GM10847 (cell line): Measurements from ENCODE around the gene BNIPL.

Source experiments
- POLR2A ChIP-seq: IDR thresholded peaks from 2 replicates; pipeline ENCODE4 v1.6.1; 2011; ENCODE audit not compliant: insufficient read length; ENCODE audit errors: extremely low read depth

The BNIPL gene

DNA sequence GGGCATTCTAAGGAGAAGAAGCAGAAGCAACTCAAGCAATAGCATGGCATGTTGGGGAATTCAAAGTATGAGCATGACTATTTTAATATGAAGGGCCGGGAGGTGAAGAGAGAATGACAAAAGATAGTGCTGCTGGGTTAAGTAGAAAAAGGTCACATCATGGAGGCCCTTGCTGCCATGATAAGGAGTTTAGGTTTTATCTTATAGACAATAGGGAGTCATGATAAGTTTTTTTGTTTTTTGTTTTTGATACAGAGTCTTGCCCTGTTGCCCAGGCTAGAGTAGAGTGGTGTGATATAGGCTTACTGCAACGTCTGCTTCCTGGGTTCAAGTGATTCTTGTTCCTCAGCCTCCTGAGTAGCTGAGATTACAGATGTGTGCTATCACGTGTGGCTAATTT, 3.1 kb downstream of the BNIPL start:
- no peak for TF ChIP-seq POLR2A

- TF ChIP-seq POLR2A, result no peak
Observed at GRCh38 chr1:151043163-151043562, 6.8 kb downstream of the BNIPL start.

DNA sequence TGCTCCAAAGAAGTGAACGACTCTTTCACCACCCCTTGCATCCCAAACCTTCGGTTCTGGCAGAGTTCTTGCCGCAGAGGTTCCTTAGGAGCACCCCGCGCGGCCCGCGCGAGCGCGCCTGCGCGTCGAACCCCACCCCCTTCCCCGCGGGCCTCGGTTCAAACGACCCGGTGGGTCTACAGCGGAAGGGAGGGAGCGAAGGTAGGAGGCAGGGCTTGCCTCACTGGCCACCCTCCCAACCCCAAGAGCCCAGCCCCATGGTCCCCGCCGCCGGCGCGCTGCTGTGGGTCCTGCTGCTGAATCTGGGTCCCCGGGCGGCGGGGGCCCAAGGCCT, 11.2 kb downstream of the BNIPL start, which contains the start of gene C1orf56:
Gene C1orf56 (plus strand): TSS at position 161 of the 334 bp plus-strand sequence. CDS start 97 bp downstream, at position 258.
- peak; percentile 35 for TF ChIP-seq POLR2A

DNA sequence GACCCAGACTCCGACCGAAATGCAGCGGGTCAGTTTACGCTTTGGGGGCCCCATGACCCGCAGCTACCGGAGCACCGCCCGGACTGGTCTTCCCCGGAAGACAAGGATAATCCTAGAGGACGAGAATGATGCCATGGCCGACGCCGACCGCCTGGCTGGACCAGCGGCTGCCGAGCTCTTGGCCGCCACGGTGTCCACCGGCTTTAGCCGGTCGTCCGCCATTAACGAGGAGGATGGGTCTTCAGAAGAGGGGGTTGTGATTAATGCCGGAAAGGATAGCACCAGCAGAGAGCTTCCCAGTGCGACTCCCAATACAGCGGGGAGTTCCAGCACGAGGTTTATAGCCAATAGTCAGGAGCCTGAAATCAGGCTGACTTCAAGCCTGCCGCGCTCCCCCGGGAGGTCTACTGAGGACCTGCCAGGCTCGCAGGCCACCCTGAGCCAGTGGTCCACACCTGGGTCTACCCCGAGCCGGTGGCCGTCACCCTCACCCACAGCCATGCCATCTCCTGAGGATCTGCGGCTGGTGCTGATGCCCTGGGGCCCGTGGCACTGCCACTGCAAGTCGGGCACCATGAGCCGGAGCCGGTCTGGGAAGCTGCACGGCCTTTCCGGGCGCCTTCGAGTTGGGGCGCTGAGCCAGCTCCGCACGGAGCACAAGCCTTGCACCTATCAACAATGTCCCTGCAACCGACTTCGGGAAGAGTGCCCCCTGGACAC, 11.7 kb downstream of the BNIPL start:
- no peak for TF ChIP-seq POLR2A

GRCh38 chr1:151048645-151049032, 12.3 kb downstream of the BNIPL start:
- TF ChIP-seq POLR2A, result no peak

- TF ChIP-seq POLR2A, result no peak
Observed at GRCh38 chr1:151049458-151049857, 13.1 kb downstream of the BNIPL start.

DNA sequence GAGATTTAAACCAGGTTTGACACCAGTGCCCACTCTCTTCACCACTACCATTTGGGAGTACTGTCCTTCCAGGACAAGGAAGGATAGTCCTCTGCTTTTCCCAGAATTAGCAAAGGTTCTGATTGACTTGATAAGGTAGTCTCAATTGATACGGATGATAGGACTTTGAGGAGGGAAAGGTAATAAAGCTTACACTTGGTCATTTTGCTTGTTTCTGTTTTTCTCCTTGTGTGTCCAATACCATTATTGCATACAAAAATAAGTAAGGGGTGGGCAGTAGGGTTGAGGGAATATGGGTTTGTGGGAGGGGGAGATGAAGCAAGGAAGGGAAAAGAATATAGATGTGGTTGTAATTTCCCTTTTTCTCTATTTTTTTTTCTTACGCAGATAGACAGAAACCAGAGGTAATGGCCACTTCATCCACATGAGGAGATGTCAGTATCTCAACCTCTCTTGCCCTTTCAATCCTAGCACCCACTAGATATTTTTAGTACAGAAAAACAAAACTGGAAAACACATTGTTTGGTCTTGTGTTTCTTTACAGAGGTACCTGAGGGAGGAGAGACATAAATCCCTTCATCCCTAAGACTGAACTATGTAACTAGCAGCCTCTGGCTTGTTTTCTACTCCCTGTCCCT, 13.8 kb downstream of the BNIPL start:
- TF ChIP-seq POLR2A, result no peak

DNA sequence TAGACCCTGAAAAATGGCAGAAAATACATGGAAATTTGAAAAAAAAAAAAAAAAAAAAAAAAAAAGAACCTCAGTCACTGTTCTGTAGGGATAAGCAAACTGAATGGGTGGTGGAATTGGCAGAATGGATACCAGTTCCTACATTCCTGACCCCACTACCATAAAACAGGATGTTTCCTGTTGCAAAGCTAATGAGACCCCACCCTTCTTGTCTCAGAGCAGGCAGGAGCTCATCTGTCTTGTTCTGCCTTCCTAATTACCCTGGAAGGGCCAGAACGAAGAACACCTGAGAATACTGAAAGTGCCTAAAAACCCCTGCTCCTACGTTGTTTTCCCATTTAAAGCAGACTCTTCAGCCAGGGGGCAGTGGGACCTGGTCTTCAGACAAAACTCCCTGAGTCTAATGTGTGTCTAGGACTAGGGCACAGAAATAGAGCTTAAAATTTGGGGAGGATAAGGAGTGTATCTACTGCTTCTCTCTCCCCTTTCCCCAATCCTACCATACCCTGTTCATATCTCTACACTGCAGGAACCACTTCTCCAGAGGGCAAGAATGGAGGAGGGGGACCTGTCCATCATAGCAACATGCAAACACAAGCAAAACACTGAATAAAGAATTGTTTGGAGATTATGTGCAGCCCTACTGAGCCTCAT, 15.1 kb downstream of the BNIPL start:
- no peak for TF ChIP-seq POLR2A

DNA sequence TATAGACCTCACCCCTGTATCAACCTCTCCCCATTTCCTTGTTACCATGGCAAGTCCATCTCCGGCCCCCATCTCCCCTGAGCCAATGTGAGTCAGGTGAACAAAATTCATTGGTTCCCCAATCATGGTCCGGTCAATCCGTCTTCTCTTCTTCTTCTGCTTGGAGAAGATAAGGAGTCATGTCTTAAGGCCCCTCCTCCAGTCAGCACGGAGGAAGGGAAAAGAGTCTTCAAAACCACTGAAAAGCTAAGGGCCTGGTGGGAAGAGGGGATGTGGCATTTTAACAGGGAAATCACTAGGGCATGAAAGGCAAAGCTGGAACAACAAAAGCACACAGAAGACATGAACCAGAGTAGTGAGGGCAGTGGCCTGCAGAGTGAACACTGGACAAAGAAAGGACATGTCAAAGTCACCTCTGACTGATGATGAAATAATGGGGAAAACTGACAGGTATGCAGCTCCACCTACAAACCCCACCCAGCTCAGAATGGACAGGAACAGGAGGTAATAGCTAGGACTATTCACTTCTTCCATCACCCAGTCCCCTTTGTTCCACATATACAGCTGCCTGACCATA, 18.7 kb downstream of the BNIPL start:
- no peak for TF ChIP-seq POLR2A

DNA sequence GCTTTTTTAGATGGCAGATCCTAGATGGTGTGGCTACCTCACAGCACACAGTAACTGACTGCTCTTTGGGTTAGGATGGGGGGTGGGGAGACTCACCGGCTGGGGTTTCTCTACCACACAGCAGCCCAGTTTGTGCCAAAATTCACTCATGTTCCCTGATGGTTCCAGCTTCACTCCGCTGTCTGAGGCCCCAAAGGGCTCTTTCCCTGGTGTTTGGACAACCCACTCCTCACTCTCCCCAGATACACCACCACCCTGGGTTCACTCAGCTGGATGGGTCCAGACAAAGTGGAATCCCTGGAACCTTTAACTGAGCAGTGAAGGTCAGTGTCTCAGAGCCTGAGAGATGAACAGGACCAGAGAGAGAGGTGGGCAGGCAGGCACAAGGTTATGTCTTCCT, 19.2 kb downstream of the BNIPL start:
- no peak for TF ChIP-seq POLR2A

GRCh38 chr1:151056149-151056548, 19.8 kb downstream of the BNIPL start:
- no peak for TF ChIP-seq POLR2A

DNA sequence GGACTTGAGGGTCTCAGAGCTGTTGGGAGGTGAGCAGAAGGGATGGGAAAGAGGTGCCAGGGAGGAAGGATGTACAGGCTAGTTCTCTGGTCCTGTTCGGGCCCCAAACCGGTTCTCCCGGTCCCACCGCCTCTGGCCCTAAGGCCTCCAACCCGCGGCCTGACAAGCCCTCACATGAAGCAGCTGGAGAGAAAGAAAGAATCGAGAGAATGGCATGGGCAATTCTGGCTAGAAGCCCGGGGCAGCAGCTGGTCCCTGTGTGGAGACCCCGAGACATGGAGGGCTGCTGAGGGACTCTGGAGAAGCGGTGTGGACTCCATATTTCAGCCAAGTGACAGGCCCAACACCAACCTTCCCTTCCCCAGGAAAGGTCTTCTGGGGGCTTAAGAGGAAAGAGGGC, 22.3 kb downstream of the BNIPL start:
- no peak for TF ChIP-seq POLR2A

DNA sequence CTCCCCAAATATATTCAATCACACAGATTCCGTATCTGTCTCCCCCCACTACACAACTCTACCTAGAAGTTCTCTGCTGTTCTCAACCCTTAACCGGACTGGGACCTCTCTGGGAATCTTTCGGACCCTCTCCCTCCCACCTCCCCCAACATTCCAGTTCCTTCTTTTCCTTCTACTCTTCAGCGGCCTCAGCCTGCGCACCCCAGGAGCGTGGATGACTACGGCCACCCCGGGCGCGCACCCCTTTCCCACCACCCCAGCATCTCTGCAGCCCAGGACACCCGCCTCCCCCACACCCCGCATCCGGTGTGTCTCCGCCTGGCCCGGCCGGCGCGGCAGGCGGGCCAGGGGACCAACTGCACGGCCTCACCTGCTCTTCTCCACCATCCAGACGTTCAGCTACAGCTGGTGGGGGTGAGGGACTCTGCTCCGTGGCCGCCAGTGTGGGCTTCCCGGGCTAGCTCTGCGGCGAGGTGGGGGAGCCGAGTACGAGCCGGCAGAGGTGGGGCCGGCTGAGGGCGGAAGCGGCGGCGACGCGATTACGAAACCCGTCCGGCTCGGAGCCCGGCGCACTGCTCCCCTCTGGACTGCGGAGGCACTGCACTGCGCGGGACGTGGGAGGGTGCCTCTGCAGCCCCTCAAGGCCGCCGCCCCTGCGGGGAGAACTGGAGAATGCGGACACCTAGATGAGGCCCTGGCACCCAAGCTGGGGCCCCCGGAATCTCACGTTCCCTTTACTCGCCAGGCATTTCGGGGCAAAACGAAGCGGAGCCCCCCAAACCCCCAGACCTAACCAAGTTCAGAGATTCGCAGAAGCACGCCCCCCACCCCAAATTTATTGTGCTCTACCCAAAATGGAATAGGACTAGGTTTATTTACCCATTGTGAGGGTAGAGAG, 23.0 kb downstream of the BNIPL start, which contains the start of gene CDC42SE1:
Gene CDC42SE1 (minus strand): TSS at position 514 of the 898 bp plus-strand sequence. CDS start 3,892 bp downstream, outside the sequence.
- TF ChIP-seq POLR2A, result peak; percentile 91

DNA sequence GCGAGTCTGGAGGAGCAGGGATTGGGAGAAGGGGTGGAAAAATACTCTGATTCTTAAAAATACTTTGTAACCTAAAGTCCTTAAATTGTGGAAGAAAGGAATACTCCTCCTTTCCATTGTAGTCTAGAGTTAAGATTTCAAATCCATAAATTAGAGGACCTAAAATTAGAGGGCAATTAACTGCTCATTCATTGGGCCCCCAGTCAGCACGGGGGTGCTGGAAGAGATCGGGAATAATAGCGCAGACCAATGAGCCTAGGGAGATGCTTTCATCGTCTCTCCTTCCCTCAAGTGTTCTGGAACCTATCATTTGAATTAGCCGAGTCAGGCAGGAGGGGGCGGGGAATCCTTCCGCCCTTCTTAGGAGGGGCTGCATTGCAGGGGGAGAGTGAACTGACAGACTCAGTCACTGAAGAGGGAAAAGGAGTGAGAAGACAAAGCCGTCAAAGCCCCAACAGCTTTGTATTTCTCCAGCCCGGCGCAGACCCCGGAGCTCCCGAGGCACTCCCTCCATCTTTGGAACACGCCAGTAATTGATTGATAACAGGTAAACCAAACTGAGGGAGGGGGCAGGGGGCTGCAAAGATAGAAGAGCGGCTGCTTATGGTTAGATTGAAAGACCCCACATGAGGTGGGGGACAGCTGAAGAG, 23.7 kb downstream of the BNIPL start, which contains the start of gene MLLT11:
Gene MLLT11 (plus strand): TSS at position 391 of the 650 bp plus-strand sequence. CDS start 6,828 bp downstream, outside the sequence.
- TF ChIP-seq POLR2A, result no peak
